CD14-positive monocyte (primary cell): ENCODE measurements around the gene SNRPF. TPM values are rescaled to one million over a fixed set of nuclear protein-coding genes. Genes with fewer than 3 reads are reported as not detected.
"Not testable (repeated sequence)": the region's sequence is repeated elsewhere in the genome, so short reads cannot be mapped to it uniquely, and the experiment has no call there.

Experiments
- DNase-seq, 3 donors: peaks; one replicate each; pipeline ENCODE4 v3.0.0-alpha.2; 2011 to 2022
- H2AFZ ChIP-seq: 2 replicates; pipeline ENCODE4 v1.6.0; 2012; ENCODE audit warnings: mild to moderate bottlenecking, low read depth, low read length, inconsistent platforms; ENCODE audit not compliant: insufficient read depth, poor library complexity, severe bottlenecking
- H3K27ac ChIP-seq, 2 donors: 1 replicate in 1 of 2; 2 replicates in 1 of 2; pipeline ENCODE4 v1.5.1; 2012 to 2013; ENCODE audit warnings: low read length in 2 of 2, control low read depth in 1 of 2, inconsistent platforms in 1 of 2, low read depth in 1 of 2, mild to moderate bottlenecking in 1 of 2
- H3K27me3 ChIP-seq, 2 donors: one replicate each; pipeline versions ENCODE4 v1.6.0 to v1.6.1; 2011 to 2013; ENCODE audit warnings: low read length in 2 of 2; ENCODE audit not compliant: control insufficient read depth in 2 of 2, insufficient read depth in 2 of 2
- H3K36me3 ChIP-seq, 2 donors: replicated peaks in 1 of 2; 1 replicate in 1 of 2; 2 replicates in 1 of 2; pipeline versions ENCODE4 v1.5.1 to v1.6.1; 2012 to 2013; ENCODE audit warnings: low read length in 2 of 2, control low read depth in 1 of 2, inconsistent platforms in 1 of 2, mild to moderate bottlenecking in 1 of 2; ENCODE audit not compliant: insufficient read depth in 2 of 2, control insufficient read depth in 1 of 2
- H3K4me1 ChIP-seq, 2 donors: 1 replicate in 1 of 2; 2 replicates in 1 of 2; pipeline versions ENCODE4 v1.5.1 to v1.6.1; 2012 to 2013; ENCODE audit warnings: low read length in 2 of 2, control low read depth in 1 of 2, inconsistent platforms in 1 of 2, mild to moderate bottlenecking in 1 of 2, moderate library complexity in 1 of 2; ENCODE audit not compliant: insufficient read depth in 2 of 2, control insufficient read depth in 1 of 2
- H3K4me2 ChIP-seq: replicated peaks from 2 replicates; pipeline ENCODE3; 2012; ENCODE audit warnings: low read length, moderate library complexity, mild to moderate bottlenecking; ENCODE audit not compliant: poor library complexity, severe bottlenecking; ENCODE audit errors: extremely low read depth
- H3K4me3 ChIP-seq, 3 experiments: fragments of 200-600 bp in 1 of 3; sonication (generic) in 1 of 3; replicated peaks in 1 of 3; 1 replicate in 2 of 3; 2 replicates in 1 of 3; pipeline ENCODE4 v1.5.1; 2011 to 2013; ENCODE audit warnings: low read length in 3 of 3, mild to moderate bottlenecking in 3 of 3, control low read depth in 2 of 3, low read depth in 2 of 3, inconsistent platforms in 1 of 3, moderate library complexity in 1 of 3
- H3K79me2 ChIP-seq: 2 replicates; pipeline ENCODE4 v1.6.0; 2012; ENCODE audit warnings: mild to moderate bottlenecking, control low read depth, inconsistent platforms, low read length, moderate library complexity; ENCODE audit not compliant: insufficient read depth
- H3K9ac ChIP-seq: 2 replicates; pipeline ENCODE4 v1.6.0; 2017; ENCODE audit warnings: low read length, mild to moderate bottlenecking; ENCODE audit not compliant: insufficient read depth, poor library complexity, severe bottlenecking
- H3K9me3 ChIP-seq, 2 donors: replicated peaks in 1 of 2; 1 replicate in 1 of 2; 2 replicates in 1 of 2; pipeline versions ENCODE4 v1.5.1 to v1.6.1; 2012 to 2013; ENCODE audit warnings: low read length in 2 of 2, control low read depth in 1 of 2; ENCODE audit not compliant: control insufficient read depth in 1 of 2, insufficient read depth in 1 of 2
- H4K20me1 ChIP-seq: 2 replicates; pipeline ENCODE4 v1.6.0; 2012; ENCODE audit warnings: mild to moderate bottlenecking, low read length, control low read depth, moderate library complexity; ENCODE audit not compliant: insufficient read depth
- H3K27ac Mint-ChIP-seq, 7 donors: one replicate each; pipeline ENCODE4 v1.8.0; 2020; ENCODE audit warnings: mild to moderate bottlenecking in 7 of 7, mixed read lengths in 7 of 7, moderate library complexity in 6 of 7, inconsistent platforms in 2 of 7
- H3K27me3 Mint-ChIP-seq, 3 donors: one replicate each; pipeline ENCODE4 v1.8.0; 2021 to 2022; ENCODE audit warnings: low read depth in 3 of 3, mild to moderate bottlenecking in 3 of 3, mixed read lengths in 3 of 3, moderate library complexity in 3 of 3, inconsistent platforms in 1 of 3
- H3K36me3 Mint-ChIP-seq, 2 donors: one replicate each; pipeline ENCODE4 v1.8.0; 2020; ENCODE audit warnings: mixed read lengths in 2 of 2, inconsistent platforms in 1 of 2, mild to moderate bottlenecking in 1 of 2
- H3K4me1 Mint-ChIP-seq: one replicate; pipeline ENCODE4 v1.8.0; 2020; ENCODE audit warnings: mild to moderate bottlenecking, mixed read lengths
- H3K4me3 Mint-ChIP-seq, 2 donors: one replicate each; pipeline ENCODE4 v1.8.0; 2020; ENCODE audit warnings: mild to moderate bottlenecking in 2 of 2, mixed read lengths in 2 of 2, moderate library complexity in 1 of 2
- H3K9me3 Mint-ChIP-seq, 7 donors: one replicate each; pipeline ENCODE4 v1.8.0; 2020 to 2022; ENCODE audit warnings: mixed read lengths in 7 of 7, mild to moderate bottlenecking in 6 of 7, moderate library complexity in 6 of 7, inconsistent platforms in 2 of 7
- WGBS: methylation state at CpG from one replicate; pipeline ENCODE4 v1.1.5; 2013; ENCODE audit warnings: missing lambda C conversion rate; ENCODE audit not compliant: insufficient coverage; 5-methylcytosine and 5-hydroxymethylcytosine counted together
- intact Hi-C, 2 donors: fragments of 100-400 bp; cut with micrococcal nuclease; formaldehyde crosslinking; loops; one replicate each; pipeline versions ENCODE4 v1.15.0 to v1.15.1; 2023
- polyA plus RNA-seq, 3 donors: library from polyadenylated mRNA; depleted of rRNA in 1 of 3; unstranded in 2 of 3; stranded (reverse) in 1 of 3; fragments of 300-500 nt in 2 of 3; fragments of >200 nt in 1 of 3; fragmentation: Illumina TruSeq in 2 of 3; gene quantifications; 1 replicate in 2 of 3; 2 replicates in 1 of 3; pipeline ENCODE4 v1.2.3, GENCODE V29; 2012 to 2021
- TF ChIP-seq, protein P1 (sequence below): fragments of 200-600 bp; IDR thresholded peaks from one replicate; pipeline ENCODE4 v1.8.0; 2022; ENCODE audit warnings: antibody characterized with exemption, mild to moderate bottlenecking

The SNRPF gene
- polyA plus RNA-seq, 3 donors = 9.0 to 28.5 (median 23.5) TPM

DNA sequence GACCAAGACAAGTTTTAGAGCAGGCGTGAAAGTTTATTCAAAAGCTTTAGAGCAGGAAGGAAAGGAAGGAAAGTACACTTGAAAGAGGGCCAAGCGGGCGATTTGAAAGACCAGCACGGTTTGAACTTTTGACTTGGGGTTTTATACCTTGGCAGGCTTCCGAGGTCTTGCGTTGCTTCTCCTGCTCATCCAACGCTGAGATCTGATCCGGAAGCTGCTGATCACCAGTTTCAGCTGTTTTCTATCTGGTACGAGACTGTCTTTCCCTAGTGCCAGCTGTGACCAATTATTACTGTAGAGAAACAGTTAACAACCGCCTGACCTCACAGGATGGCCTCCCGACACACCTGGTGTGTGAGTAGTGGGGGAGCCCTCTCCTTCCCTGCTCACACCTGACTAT, 20.6 kb upstream of the SNRPF start:
- peaks cover 0 to 9% of the 10 kb centered on the region in 2 donors for H3K27me3 ChIP-seq
- no peaks in the 10 kb centered on the region for H3K36me3 ChIP-seq
- 10% methylated on average over 9 of the region's 11 CpGs for WGBS
- H4K20me1 ChIP-seq = no peaks in the 10 kb centered on the region
- H3K4me2 ChIP-seq = no peak overlapping the region
- intact Hi-C loops = no loop called here
- TF ChIP-seq, protein P1, sequence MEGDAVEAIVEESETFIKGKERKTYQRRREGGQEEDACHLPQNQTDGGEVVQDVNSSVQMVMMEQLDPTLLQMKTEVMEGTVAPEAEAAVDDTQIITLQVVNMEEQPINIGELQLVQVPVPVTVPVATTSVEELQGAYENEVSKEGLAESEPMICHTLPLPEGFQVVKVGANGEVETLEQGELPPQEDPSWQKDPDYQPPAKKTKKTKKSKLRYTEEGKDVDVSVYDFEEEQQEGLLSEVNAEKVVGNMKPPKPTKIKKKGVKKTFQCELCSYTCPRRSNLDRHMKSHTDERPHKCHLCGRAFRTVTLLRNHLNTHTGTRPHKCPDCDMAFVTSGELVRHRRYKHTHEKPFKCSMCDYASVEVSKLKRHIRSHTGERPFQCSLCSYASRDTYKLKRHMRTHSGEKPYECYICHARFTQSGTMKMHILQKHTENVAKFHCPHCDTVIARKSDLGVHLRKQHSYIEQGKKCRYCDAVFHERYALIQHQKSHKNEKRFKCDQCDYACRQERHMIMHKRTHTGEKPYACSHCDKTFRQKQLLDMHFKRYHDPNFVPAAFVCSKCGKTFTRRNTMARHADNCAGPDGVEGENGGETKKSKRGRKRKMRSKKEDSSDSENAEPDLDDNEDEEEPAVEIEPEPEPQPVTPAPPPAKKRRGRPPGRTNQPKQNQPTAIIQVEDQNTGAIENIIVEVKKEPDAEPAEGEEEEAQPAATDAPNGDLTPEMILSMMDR = no peak
- peak overlapping the region in 2 of 7 donors; percentile 19 to 44 for H3K27ac Mint-ChIP-seq
- H3K4me3 ChIP-seq = no peak overlapping the region
- no peaks in the 10 kb centered on the region for H3K9me3 Mint-ChIP-seq
- H3K4me1 ChIP-seq = no peaks in the 10 kb centered on the region
- H3K36me3 Mint-ChIP-seq = no peaks in the 10 kb centered on the region
- DNase-seq = no peak
- peaks cover 12 to 37% (median 13%) of the 10 kb centered on the region in 3 donors for H3K27me3 Mint-ChIP-seq
- no peak overlapping the region for H3K4me3 Mint-ChIP-seq
- H2AFZ ChIP-seq = no peak overlapping the region
- H3K9me3 ChIP-seq = no peaks in the 10 kb centered on the region
- no peaks in the 10 kb centered on the region for H3K79me2 ChIP-seq
- H3K4me1 Mint-ChIP-seq = peaks cover 2% of the 10 kb centered on the region
- no peak overlapping the region for H3K27ac ChIP-seq
- no peak overlapping the region for H3K9ac ChIP-seq

DNA sequence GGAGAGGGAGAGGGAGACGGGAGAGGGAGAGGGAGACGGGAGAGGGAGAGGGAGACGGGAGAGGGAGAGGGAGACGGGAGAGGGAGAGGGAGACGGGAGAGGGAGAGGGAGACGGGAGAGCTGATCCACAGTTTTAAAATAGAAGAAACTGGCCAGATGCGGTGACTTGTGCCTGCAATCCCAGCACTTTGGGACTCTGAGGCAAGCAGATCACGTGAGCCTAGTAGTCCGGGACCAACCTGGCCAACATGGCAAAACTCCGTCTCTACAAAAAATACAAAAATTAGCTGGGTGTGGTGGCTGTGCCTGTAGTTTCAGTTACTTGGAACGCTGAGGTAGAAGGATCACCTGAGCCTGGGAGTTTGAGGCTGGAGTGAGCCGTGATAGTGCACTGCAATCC, 16.3 kb upstream of the SNRPF start:
- 67% methylated on average over 1 of the region's 12 CpGs for WGBS

More for the DNA sequence above, 16.3 kb upstream of the SNRPF start:
- H3K36me3 ChIP-seq, H3K4me2 ChIP-seq, DNase-seq, H3K9ac ChIP-seq, H2AFZ ChIP-seq, H3K4me1 ChIP-seq, H3K4me1 Mint-ChIP-seq, H4K20me1 ChIP-seq, intact Hi-C loops, H3K9me3 Mint-ChIP-seq, H3K27ac ChIP-seq, H3K9me3 ChIP-seq, H3K4me3 ChIP-seq, H3K79me2 ChIP-seq, H3K36me3 Mint-ChIP-seq: not testable (repeated sequence)
- H3K27me3 ChIP-seq = peaks cover 3 to 12% of the 10 kb centered on the region in 2 donors
- H3K4me3 Mint-ChIP-seq = peak overlapping the region in 1 of 2 donors; percentile 30
- peak overlapping the region in 1 of 7 donors; percentile 68 for H3K27ac Mint-ChIP-seq
- peaks cover 12 to 50% (median 20%) of the 10 kb centered on the region in 3 donors for H3K27me3 Mint-ChIP-seq
